ENCODE results near the gene PRF1.

Gene PRF1

DNA sequence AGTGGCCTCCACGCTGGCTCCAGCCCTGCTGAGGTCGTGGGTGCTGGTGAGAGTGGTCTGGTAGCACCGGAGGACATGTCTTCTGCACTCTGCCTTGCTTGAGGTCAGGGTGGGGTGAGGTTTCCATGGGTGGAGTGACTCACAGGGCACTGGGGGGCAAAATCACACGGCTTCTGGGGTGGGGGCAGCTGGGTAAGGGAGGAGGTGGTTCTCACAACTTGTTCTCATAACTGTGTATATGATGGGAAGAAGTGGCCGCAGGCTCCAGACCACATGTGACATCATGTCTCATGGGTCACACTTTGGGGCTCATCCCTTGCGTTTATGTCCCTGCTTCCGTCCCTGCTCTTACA lies 884 bp upstream of the PRF1 start:
- no peaks in the 10 kb centered on the region for H3K36me3 ChIP-seq
- DNase-seq = no peak
- no peak overlapping the region for H3K4me3 ChIP-seq (ENCODE audit: low read depth, low read length)
- peaks cover 3% of the 10 kb centered on the region for H3K9me3 ChIP-seq (ENCODE audit: severe bottlenecking)
- no peaks in the 10 kb centered on the region for H3K27me3 ChIP-seq (ENCODE audit: insufficient read depth, low read depth, severe bottlenecking)
- TF ChIP-seq, protein P1, sequence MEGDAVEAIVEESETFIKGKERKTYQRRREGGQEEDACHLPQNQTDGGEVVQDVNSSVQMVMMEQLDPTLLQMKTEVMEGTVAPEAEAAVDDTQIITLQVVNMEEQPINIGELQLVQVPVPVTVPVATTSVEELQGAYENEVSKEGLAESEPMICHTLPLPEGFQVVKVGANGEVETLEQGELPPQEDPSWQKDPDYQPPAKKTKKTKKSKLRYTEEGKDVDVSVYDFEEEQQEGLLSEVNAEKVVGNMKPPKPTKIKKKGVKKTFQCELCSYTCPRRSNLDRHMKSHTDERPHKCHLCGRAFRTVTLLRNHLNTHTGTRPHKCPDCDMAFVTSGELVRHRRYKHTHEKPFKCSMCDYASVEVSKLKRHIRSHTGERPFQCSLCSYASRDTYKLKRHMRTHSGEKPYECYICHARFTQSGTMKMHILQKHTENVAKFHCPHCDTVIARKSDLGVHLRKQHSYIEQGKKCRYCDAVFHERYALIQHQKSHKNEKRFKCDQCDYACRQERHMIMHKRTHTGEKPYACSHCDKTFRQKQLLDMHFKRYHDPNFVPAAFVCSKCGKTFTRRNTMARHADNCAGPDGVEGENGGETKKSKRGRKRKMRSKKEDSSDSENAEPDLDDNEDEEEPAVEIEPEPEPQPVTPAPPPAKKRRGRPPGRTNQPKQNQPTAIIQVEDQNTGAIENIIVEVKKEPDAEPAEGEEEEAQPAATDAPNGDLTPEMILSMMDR (IDR thresholded peaks at IDR 0.05; ENCODE audit: low read depth, low read length) = no peak
- H3K27ac ChIP-seq = no peak overlapping the region

DNA sequence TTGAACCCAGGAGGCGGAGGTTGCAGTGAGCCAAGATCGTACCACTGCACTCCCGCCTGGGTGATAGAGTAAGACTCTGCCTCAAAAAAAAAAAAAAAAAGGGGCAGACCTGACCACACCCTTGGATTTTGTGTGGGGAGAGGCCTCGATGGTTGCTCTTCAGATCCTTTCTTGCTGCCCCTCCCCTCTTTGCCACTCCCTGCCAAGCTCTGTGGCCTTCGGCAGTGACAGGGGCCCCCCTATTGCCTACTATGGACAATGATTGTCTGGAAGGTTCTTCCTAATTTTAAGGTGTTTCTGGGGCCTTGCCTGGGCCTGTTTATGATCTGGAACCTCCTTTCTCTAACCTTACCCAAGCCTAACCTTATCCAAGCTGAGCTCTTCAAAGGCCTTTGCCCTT lies 795 bp downstream of the PRF1 start:
- Histone ChIP-seq H3K36me3 (no peaks in the 10 kb centered on the region), H3K27ac (no peak overlapping the region), H3K27me3 (ENCODE audit: insufficient read depth, low read depth, severe bottlenecking) (no peaks in the 10 kb centered on the region), H3K4me3 (ENCODE audit: low read depth, low read length) (no peak overlapping the region), H3K9me3 (ENCODE audit: severe bottlenecking) (no peaks in the 10 kb centered on the region)
- TF ChIP-seq, protein P1 (IDR thresholded peaks at IDR 0.05; ENCODE audit: low read depth, low read length) = no peak
- DNase-seq = no peak

- no peaks in the 10 kb centered on the region for H3K36me3 ChIP-seq
- no peaks in the 10 kb centered on the region for H3K27me3 ChIP-seq (ENCODE audit: insufficient read depth, low read depth, severe bottlenecking)
- TF ChIP-seq, protein P1 (IDR thresholded peaks at IDR 0.05; ENCODE audit: low read depth, low read length) = no peak
- H3K9me3 ChIP-seq (ENCODE audit: severe bottlenecking) = no peaks in the 10 kb centered on the region
- DNase-seq = no peak
- H3K27ac ChIP-seq = no peak overlapping the region
- H3K4me3 ChIP-seq (ENCODE audit: low read depth, low read length) = no peak overlapping the region
Observed at GRCh38 chr10:70600512-70601395, 1.8 kb downstream of the PRF1 start.

- no peaks in the 10 kb centered on the region for H3K27me3 ChIP-seq (ENCODE audit: insufficient read depth, low read depth, severe bottlenecking)
- TF ChIP-seq, protein P1 (IDR thresholded peaks at IDR 0.05; ENCODE audit: low read depth, low read length) = no peak
- no peak for DNase-seq
Observed at GRCh38 chr10:70599791-70600190, 2.8 kb downstream of the PRF1 start.

DNA sequence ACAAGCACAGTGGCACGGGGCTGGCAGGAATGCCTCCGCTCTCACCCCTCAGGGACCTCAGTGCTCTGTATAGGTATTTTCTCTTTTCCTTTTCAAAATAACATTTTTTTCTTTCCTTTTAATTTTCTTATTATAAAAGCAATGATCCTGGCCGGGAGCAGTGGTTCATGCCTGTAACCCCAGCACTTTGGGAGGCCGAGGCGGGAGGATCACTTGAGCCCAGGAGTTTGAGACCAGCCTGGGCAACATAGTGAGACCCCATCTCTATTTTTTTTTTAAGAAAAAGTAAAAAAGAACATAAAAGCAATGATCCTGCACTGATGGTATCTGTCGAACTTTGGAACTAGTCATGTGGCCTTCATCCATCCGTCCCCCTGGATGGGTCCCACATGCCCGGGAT lies 3.2 kb downstream of the PRF1 start:
- Histone ChIP-seq H3K27ac (no peak overlapping the region), H3K4me3 (ENCODE audit: low read depth, low read length) (no peak overlapping the region), H3K36me3 (no peaks in the 10 kb centered on the region), H3K9me3 (ENCODE audit: severe bottlenecking) (no peaks in the 10 kb centered on the region), H3K27me3 (ENCODE audit: insufficient read depth, low read depth, severe bottlenecking) (no peaks in the 10 kb centered on the region)
- TF ChIP-seq, protein P1 (IDR thresholded peaks at IDR 0.05; ENCODE audit: low read depth, low read length) = no peak
- no peak for DNase-seq

More at GRCh38 chr10:70599791-70600190, 2.8 kb downstream of the PRF1 start:
- no peaks in the 10 kb centered on the region for H3K36me3 ChIP-seq
- H3K9me3 ChIP-seq (ENCODE audit: severe bottlenecking) = no peaks in the 10 kb centered on the region
- no peak overlapping the region for H3K27ac ChIP-seq
- H3K4me3 ChIP-seq (ENCODE audit: low read depth, low read length) = no peak overlapping the region

All from WERI-Rb-1 (cell line).